HG03565 (cell line): ENCODE results near the gene SCGB1A1.
"Not testable (repeated sequence)": the region's sequence is repeated elsewhere in the genome, so short reads cannot be mapped to it uniquely, and the experiment has no call there.

Source experiments
- ATAC-seq: cut with Tn5 transposase; IDR thresholded peaks from one replicate; pipeline ENCODE4 v1.9.1; 2021; ENCODE audit warnings: mild to moderate bottlenecking, moderate library complexity; ENCODE audit not compliant: unreplicated experiment

The SCGB1A1 gene

DNA sequence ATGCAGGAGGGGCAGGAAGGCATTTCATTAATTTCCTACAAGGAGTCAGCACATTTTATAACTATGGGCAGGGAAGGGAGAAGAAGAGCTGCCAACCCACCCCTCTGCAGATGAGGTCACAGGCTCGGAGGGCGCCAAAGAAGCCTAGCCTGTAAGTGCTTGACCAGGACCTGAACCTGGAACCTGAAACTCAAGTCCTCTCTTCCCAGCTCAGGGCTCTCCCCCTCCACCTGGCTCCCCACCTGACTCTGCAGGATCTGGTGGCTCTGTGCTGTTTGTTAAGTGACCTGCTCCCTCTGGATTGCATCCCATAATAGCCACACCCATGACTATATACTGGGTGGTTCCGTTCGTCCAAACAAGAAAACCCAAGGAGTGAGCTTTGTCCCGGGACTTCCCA lies 27.3 kb downstream of the SCGB1A1 start:
- no peak for ATAC-seq

DNA sequence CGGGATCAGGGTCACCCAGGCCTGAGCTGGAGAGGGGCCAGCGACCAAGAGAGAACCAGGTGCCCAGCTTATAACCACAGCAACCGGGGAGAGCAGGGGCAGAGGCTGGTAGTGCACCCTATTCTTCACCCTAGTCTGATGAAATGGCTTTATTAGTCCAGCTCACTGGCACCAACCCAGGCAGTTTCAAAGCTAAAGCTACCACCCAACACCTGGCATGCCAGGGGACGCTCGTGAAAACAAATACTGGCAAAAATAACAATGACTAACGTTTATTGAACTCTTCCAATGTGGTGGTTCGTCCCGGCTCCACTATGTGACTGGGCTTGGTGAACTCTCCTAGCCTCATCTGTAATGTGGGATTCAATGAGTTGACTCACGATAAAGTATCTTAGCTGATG lies 30.6 kb downstream of the SCGB1A1 start:
- no peak for ATAC-seq

DNA sequence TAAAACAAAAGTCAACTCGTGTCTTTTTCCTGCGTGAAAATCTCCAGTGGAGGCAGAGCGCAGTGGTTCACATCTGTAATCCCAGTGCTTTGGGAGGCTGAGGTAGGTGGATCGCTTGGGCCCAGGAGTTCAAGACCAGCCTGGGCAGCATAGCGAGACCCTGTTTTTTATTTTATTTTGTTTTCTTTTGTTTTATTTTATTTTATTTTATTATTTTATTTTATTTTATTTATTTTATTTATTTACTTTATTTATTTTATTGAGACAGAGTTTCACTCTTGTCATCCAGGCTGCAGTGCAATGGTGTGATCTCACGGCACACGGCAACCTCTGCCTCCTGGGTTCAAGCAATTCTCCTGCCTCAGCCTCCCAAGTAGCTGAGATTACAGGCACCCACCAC lies 31.1 kb downstream of the SCGB1A1 start:
- not testable (repeated sequence) for ATAC-seq

DNA sequence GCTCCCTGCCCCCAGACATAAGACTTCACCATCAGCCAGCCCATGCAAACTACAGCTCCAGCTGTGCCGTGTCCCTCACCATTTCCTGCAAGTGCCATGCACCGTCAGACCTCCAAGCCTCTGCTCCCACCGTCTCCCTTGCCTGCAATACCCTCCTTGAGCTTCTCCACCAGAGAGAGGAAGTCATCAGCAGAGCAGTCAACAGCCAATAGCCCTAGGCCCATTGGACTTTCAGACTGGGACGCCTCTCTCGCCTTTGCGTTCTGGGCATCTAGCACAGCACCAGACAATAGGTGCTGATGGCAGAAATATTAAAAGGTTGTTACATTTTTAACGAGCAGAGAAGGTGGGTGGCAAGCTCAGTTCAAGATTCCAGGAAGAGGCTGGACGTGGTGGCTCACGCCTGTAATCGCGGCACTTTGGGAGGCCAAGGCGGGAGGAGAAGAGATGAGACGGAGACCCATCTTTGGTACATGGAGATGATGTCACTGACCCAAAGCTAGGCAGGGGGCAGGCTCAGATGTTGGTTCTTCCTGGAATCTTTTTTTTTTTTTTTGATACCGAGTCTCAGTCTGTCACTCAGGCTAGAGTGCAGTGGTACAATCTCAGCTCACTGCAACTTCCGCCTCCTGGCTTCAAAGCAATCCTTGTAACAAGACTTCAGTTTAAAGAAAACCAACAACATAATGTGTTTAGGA lies 31.9 kb downstream of the SCGB1A1 start:
- ATAC-seq: no peak

DNA sequence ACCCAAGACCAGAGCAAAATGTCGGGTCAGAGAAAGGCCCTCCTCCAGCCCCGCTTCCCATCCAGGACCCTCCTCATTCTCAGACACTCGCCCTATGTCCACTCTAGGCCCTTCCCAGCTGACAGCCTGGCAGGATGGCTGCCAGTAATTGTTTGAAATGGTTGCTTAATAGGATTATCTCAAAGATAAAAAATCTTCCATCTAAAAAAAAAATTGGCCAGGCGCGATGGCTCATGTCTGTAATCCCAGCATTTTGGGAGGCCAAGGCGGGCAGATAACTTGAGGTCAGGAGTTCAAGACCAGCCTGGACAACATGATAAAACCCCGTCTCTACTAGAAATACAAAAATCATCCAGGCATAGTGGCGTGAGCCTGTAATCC lies 32.4 kb downstream of the SCGB1A1 start:
- ATAC-seq: no peak

DNA sequence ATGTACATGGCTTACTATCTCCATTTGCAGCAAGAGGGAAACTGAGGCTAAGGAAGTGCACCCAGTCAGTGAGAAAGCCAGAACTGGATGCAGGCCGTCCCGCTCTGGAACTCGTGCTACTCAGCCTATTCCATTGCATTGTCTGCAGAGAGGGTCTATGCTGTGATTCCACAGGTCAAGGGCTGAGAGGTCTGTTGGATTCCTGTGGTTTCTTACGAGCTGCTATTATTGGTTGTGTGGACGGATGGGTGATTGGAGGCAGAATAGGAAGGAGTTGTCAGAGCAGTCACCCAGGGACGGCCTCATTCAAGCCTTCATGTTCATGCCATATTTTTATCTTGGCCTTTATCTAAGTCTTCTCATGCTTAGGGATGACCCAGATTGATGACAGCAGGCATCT lies 33.4 kb downstream of the SCGB1A1 start:
- no peak for ATAC-seq

DNA sequence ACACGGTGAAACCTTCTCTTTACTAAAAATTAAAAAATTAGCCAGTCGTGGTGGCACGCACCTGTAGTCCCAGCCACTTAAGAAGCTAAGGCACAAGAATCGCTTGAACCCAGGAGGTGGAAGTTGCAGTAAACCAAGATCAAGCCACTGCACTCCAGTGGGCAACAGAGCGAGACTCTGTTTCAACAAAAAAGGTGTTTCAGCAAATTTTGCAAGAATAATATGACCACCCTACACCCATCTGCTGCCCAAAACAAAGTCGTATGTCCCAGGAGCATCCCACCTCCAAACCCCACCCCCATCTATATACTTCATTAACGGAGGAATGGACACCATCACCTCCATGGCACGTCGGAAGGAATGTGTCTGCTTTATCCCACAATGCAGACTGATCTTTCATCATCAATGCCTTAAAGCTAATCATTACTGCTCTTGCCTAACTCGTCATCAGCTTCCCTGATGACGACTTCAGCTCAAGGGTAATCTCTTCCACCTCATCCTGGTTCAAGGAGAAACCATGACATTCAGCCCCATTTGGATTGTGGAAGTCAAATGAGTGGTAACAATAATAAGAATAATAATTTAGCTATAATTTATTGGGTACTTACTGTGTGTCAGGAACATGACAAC lies 34.1 kb downstream of the SCGB1A1 start:
- no peak for ATAC-seq

DNA sequence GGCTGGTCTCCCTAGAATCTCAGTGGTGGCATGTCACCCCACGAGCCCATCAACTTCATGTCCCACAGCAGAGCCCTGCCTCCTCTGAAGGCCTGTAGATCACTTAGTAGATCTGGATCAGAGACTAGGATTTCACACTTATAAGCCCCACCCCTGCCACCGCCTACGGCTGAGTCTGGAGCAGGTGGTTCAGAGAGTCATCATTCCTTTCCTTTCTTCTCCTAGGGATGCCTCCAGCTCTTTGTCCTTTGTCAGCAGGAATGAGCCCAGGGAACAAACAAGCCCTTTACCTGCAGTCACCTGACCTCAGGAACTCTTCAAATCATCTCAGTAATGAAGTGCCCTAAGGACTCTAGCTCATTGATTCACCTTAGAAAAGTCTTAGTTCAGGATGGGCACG lies 37.8 kb downstream of the SCGB1A1 start:
- no peak for ATAC-seq

DNA sequence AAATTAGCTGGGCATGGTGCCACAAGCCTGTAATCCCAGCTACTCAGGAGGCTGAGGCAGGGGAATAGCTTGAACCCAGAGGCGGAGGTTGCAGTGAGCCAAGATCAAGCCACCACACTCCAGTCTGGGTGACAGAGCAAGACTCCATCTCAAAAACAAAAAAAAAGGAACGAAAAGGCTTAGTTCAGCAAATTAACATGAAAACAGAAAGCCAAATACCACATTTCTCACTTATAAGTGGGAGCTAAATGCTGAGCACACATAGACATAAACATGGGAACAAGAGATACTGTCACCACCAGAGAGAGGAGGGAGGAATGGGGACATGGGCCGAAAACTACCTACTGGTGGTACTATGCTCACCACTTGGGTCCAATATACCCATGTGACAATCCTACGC lies 38.6 kb downstream of the SCGB1A1 start:
- no peak for ATAC-seq

DNA sequence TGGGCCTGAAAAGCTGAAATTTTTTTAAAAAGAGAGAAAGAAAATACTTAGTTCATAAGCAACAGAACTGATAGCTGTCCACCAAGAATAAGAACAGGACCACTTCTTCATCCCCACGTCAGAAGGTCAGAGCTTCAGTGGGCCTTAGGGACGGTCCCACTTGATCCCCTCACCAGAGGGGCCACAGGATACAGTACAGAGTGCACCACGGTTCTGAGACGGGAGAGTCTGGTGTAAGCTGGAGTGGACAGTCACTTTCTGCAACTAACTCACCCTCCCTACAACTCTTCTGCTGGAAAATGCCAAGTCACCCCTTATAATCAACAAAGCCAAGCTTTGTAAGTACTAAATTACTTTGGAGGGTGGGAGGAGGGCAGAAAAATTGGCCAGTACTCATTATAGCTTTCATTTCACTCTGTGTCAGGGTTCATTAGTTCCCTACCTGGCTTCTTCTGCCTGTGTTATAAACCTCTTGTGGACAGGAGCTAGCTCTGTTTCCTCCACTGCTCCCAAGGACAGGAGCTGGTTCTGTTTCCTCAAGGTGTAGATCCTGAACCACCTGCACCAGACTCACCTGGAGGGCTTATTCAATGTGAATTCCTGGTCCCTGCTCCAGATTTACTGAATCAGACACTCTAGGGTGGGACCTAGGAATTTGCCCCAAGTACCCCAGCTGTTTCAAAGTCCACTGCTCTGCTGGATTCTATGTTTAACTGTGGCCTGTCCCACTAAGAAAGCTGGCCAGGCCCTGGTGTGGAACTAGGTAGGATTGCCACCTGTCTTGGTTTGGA lies 39.6 kb downstream of the SCGB1A1 start:
- no peak for ATAC-seq

DNA sequence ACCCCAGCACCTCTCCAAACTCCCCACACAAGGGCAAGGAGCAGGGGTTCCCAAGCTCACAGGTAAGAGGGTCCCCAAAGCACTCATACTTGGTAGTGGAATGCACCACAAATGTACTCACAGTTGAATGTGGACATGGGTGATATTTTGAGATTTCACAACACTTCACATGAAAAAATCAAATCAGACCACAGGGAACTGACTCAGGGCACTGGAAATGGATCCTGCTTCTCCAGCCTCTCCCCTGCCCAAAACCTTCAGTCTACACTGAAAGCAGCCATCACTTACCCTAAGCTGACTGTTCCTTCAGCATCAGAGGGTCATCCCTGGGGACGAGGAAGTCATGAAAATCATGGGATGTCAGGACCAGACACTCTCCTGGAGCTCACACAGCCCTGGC lies 40.2 kb downstream of the SCGB1A1 start:
- ATAC-seq: no peak

DNA sequence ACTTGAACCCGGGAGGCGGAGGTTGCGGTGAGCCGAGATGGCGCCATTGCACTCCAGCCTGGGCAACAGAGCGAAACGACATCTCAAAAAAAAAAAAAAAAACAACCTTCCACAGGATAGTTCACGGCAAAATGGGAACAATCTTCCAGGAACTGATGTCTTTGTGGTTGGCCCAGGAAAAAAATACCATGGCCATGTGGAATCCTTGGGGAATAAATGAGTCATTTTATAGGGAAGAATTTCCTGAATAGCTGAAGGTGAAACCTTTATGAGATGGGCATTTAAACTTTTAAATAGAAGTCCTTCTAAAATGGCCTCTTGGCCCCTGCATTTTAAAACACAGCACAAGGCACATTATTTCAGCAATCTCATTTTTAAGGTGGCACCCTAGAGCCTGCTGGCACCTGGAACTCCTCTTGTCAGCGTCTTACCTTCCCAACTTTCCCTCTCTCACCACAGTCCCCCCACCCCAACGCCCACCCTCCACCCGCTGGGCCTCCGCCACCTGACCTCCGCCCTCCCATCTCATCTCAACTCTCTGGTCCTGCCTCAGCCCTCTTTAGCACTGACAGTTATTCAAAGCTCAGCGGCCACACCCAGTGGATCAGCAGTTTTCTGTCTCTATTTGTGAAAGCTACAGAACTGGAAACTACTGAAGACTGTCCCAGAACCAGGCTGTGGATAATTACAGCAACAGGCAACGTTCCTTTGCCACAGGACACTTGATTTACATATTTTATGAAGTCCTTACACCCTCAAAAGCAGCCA lies 43.1 kb downstream of the SCGB1A1 start:
- ATAC-seq: no peak

DNA sequence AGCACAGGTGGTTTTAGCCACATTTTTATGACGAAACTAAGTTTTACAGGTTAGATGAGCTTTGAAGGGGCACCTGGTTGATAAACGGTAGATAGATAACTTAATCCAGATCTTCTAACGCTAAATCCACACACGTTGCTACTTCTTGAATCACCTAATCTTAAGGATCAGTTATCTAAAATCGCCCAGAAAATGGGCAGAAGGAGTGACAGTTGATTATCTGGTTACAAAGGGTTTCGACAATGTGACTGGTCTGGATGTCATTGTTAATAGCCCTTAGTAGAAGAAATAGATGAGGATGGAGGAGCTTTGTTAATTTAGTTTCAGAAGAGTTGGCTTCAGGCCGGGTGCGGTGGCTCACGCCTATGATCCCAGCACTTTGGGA lies 43.7 kb downstream of the SCGB1A1 start:
- ATAC-seq: no peak

DNA sequence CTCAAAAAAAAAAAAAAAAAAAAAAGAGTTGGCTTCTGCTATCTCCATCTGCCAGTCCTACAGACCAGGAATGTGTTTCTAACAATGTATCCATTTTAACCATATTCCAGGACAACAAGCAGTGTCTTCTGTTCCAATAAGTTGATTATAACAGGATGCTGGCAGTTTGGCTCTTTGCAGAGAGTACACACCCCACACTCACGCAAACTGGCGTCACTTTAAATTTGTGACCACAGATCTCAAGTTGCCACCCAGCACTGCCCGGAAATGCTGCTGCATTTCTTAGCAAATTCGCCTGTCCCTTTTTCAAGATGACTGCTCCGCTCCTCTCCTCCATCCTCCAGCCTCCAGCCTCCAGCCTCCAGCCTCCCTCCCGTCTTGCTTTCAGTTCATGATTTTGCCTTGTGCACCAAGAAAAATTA lies 44.3 kb downstream of the SCGB1A1 start:
- ATAC-seq: no peak

DNA sequence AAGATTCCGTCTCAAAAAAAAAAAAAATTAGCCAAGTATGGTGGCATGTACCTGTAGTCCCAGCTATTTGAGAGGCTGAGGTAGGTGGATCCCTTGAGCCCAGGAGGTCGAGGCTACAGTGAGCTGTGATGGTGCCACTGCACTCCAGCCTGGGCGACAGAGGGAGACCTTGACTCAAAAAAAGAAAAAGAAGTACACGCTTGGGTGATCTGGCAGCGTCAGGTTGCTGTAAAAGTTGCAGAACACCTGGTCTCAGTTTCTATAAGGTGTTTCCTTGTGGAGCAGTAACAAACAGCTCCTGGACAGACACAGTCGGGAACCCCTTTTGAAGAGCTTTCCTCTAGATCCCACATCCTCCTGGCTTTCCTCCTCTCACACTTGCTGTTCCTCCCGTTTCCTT lies 45.8 kb downstream of the SCGB1A1 start:
- ATAC-seq: no peak

DNA sequence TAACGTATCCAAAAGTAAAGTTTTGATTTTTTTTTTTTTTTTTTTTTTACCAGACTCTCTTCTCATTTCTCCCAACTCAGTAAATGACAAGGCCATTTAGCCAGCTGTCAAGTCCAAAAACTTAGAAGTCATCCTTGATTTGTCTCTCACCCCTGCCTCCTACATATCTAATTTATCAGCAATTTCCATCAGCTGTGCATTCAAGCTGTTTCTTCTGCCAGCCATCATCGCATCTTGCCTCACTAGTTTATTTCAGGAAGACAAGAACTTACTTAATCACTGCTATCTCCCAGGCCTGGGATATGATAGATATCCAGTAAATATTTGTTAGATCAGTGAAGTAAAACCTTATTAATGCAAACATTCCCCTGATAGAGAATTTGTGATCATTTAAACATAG lies 47.6 kb downstream of the SCGB1A1 start:
- ATAC-seq: no peak

DNA sequence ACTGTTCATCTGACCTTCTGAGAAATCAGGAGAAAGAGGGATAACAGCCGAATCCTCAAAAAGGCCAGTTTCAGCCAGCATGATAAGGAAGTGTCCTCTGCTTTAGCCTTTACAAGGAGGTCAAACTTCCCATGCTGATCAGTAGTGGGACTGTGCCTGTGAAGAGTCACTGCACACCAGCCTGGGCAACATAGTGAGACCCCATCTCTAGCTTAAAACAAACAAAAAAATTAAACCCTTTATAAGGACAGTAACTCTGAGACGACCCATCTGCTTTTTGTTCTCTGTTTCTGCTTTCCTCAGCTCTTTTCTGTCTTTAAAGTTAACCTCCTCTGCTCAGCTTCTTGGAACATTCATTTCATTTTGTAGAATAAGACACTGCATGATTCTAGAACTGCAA lies 49.7 kb downstream of the SCGB1A1 start:
- ATAC-seq: no peak

DNA sequence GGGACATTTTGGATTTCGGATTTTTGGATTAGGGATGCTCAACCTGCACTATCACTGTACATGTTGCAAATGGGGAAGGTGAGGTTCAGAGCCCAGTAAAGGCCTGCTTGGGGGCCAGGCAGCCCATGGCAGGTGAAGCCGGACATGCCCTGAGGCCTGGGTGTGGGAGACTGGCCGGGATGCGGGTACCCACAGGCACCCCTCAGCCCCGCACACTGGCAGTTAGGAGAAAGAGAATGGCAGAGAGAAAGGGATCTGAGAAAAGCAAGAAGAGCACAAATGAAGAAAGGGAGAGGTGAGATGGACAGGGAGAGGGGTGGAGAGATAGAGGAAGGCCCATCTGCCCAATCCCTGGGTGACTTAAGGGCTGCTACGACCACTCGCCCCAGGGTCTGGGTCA lies 52.8 kb downstream of the SCGB1A1 start:
- ATAC-seq: no peak

DNA sequence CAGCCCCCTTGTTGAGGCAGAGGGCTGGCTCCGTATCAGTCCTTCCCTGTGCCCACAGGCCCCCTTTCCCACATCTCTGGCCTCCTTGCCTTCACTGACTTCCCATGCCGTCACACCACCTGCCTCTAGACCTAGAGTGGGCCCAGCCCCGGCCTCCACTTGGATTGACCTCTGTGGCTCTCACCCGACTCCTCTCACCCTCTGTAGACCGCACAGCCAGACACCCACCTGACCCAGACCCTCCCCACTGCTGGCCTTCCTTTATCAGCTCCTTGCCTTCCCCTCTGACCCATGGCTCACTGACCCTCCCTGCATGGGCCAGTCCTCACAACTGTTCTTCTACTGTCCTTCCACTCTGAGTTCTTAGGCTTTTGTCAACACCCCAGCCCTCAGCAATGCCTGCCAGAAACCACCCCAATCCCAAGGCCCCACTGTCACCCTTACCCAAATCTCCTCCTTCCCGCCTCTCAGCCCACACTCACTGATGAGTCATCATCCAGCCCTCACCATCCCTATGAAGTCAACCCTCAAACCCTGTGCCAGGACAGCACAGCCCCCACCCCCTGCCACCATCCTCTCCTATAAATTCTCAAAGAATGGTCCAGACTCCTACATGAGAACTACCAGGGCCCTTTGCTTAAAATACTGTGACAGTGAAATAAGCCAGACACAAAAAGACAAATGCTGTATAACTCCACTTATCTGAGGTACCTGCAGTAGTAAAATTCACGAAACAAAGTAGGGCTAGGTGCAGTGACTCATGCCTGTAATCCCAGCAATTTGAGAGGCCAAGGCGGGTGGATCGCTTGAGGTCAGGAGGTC lies 53.4 kb downstream of the SCGB1A1 start:
- no peak for ATAC-seq
